Spleen (tissue), 11 donors: ENCODE results near the gene ADAMTSL3. TPM values are rescaled to one million over a fixed set of nuclear protein-coding genes. Genes with fewer than 3 reads are reported as not detected.

Experiments used
- DNase-seq: peaks from one replicate; pipeline ENCODE4 v3.0.0-alpha.2; 2020
- H3K27ac ChIP-seq, 8 donors: fragments of 200-600 bp; sonication (generic) in 7 of 8; 1 replicate in 4 of 8; 2 replicates in 4 of 8; pipeline versions ENCODE4 v1.5.0 to v1.8.0; 2016 to 2021; ENCODE audit warnings: inconsistent platforms in 4 of 8, mild to moderate bottlenecking in 4 of 8, moderate library complexity in 1 of 8
- H3K27me3 ChIP-seq, 7 donors: fragments of 200-600 bp; sonication (generic) in 6 of 7; replicated peaks in 1 of 7; 1 replicate in 4 of 7; 2 replicates in 3 of 7; pipeline versions ENCODE4 v1.5.0 to v1.8.0; 2016 to 2021; ENCODE audit warnings: inconsistent platforms in 3 of 7, mild to moderate bottlenecking in 1 of 7
- H3K36me3 ChIP-seq, 6 donors: fragments of 200-600 bp; sonication (generic) in 5 of 6; 1 replicate in 4 of 6; 2 replicates in 2 of 6; pipeline versions ENCODE4 v1.5.0 to v1.8.0; 2016 to 2021; ENCODE audit warnings: inconsistent platforms in 2 of 6
- H3K4me1 ChIP-seq, 6 donors: fragments of 200-600 bp; sonication (generic) in 5 of 6; 1 replicate in 3 of 6; 2 replicates in 3 of 6; pipeline versions ENCODE4 v1.5.0 to v1.8.0; 2016 to 2021; ENCODE audit warnings: inconsistent platforms in 3 of 6
- H3K4me3 ChIP-seq, 8 donors: fragments of 200-600 bp; sonication (generic) in 7 of 8; 1 replicate in 4 of 8; 2 replicates in 4 of 8; pipeline versions ENCODE4 v1.5.0 to v1.8.0; 2016 to 2021; ENCODE audit warnings: inconsistent platforms in 4 of 8, mild to moderate bottlenecking in 4 of 8, moderate library complexity in 2 of 8
- H3K9me3 ChIP-seq, 8 donors: fragments of 200-600 bp; sonication (generic) in 7 of 8; 1 replicate in 4 of 8; 2 replicates in 4 of 8; pipeline versions ENCODE4 v1.5.0 to v1.8.0; 2016 to 2021; ENCODE audit warnings: inconsistent platforms in 4 of 8
- POLR2A ChIP-seq, 3 donors: fragments of 450-650 bp; IDR thresholded peaks; one replicate each; pipeline ENCODE4 v1.5.1; 2017; ENCODE audit warnings: antibody characterized with exemption in 3 of 3, mild to moderate bottlenecking in 1 of 3
- POLR2AphosphoS5 ChIP-seq, 3 donors: sonication (generic); formaldehyde crosslinking; IDR thresholded peaks; one replicate each; pipeline ENCODE4 v1.5.1; 2017; ENCODE audit warnings: antibody characterized with exemption in 3 of 3
- WGBS, 5 donors: extraction: QIAGEN DNeasy Blood & Tissue Kit in 3 of 5; methylation state at CpG; one replicate each; pipeline versions ENCODE4 v1.1.5 to v1.1.7; 2013 to 2018; 5-methylcytosine and 5-hydroxymethylcytosine counted together
- intact Hi-C: fragments of 100-400 bp; cut with DNase I; formaldehyde crosslinking; loops from one replicate; pipeline ENCODE4 v1.15.0; 2023; ENCODE audit warnings: low total_unique reads
- polyA plus RNA-seq, 3 donors: library from polyadenylated mRNA; stranded (reverse); fragments of 200-250 nt; gene quantifications; one replicate each; pipeline ENCODE4 v1.2.1, GENCODE V29; 2013
- total RNA-seq, 7 donors: library from RNA; depleted of rRNA in 3 of 7; stranded (reverse); fragments of >200 nt in 3 of 7; fragmentation: NEBNext Ultra II Directional in 4 of 7; extraction: Animal tissue kit (Norgen Biotek cat#: 25700) in 4 of 7; gene quantifications; one replicate each; pipeline versions ENCODE4 v1.1.0 to v1.2.1, GENCODE V29; 2016 to 2021
- TF ChIP-seq, protein P1 (sequence below), 11 experiments: fragments of 200-600 bp in 7 of 11; fragments of 450-650 bp in 4 of 11; sonication (generic) in 4 of 11; IDR thresholded peaks in 8 of 11; conservative IDR thresholded peaks in 3 of 11; 1 replicate in 7 of 11; 2 replicates in 4 of 11; pipeline versions ENCODE4 v1.4.0 to v1.8.0; 2016 to 2021; ENCODE audit warnings: antibody characterized with exemption in 11 of 11, inconsistent platforms in 4 of 11, mild to moderate bottlenecking in 1 of 11
- donor health status: healthy with polysubstance abuse.
- donor health status: DM: no; HTN: no; CAD: no; lungs with moderate emphysema.
- donor health status: DM: no; HTN: no; CAD: no.
- donor health status: Bipolar disorder and iron deficiency.
- donor health status: healthy.
- donor health status: DM: no; HTN: no; CAD: no.
- donor health status: DM: yes; HTN: yes; CAD: no.

The ADAMTSL3 gene
- total and polyA plus RNA-seq, 10 donors, result 0.09 to 5.7 (median 2.9) TPM

GRCh38 chr15:83733206-83733605, 79.3 kb downstream of the ADAMTSL3 start:
- DNase-seq, result no peak
- no peak overlapping the region for H3K4me3 ChIP-seq
- no peak for TF ChIP-seq POLR2AphosphoS5 (IDR thresholded peaks at IDR 0.05)
- TF ChIP-seq, protein P1, sequence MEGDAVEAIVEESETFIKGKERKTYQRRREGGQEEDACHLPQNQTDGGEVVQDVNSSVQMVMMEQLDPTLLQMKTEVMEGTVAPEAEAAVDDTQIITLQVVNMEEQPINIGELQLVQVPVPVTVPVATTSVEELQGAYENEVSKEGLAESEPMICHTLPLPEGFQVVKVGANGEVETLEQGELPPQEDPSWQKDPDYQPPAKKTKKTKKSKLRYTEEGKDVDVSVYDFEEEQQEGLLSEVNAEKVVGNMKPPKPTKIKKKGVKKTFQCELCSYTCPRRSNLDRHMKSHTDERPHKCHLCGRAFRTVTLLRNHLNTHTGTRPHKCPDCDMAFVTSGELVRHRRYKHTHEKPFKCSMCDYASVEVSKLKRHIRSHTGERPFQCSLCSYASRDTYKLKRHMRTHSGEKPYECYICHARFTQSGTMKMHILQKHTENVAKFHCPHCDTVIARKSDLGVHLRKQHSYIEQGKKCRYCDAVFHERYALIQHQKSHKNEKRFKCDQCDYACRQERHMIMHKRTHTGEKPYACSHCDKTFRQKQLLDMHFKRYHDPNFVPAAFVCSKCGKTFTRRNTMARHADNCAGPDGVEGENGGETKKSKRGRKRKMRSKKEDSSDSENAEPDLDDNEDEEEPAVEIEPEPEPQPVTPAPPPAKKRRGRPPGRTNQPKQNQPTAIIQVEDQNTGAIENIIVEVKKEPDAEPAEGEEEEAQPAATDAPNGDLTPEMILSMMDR (IDR thresholded peaks at IDR 0.05 in 8 of 11, conservative IDR thresholded peaks at IDR 0.05 in 3 of 11), result no peak
- no peak for TF ChIP-seq POLR2A (IDR thresholded peaks at IDR 0.05)
- no peaks in the 10 kb centered on the region for H3K4me1 ChIP-seq
- intact Hi-C loops, result no loop called here
- H3K36me3 ChIP-seq, result no peaks in the 10 kb centered on the region
- no peak overlapping the region for H3K27ac ChIP-seq
- H3K9me3 ChIP-seq, result peaks cover 0 to 4% (median 0%) of the 10 kb centered on the region in 8 donors
- peaks cover 0 to 8% (median 0%) of the 10 kb centered on the region in 7 donors for H3K27me3 ChIP-seq
- WGBS, 5 donors, result 80 to 94% (median 84%) methylated on average over 2 of the region's 2 CpGs

DNA sequence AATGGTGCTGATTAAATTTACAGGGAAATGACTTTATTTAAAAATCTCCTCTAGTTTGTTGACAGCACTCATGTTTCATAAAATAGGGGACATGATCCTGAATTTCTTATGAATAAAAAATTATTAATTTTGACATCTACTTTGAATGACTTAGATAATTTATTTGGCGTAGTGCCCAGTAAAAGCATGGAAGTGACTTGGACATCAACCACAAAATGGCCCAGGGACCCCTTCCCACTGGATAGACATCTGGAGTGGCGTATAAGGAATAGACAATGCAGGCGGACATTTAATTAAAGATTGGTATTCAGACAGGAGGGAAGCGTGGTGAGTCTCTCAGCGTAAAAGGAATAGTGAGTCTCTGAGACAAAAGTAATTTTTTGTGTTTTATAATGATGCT, 79.8 kb downstream of the ADAMTSL3 start:
- TF ChIP-seq, protein P1 (IDR thresholded peaks at IDR 0.05 in 8 of 11, conservative IDR thresholded peaks at IDR 0.05 in 3 of 11), result no peak
- TF ChIP-seq POLR2A (IDR thresholded peaks at IDR 0.05) (no peak), POLR2AphosphoS5 (IDR thresholded peaks at IDR 0.05) (no peak)
- Histone ChIP-seq H3K27me3 (peaks cover 0 to 8% (median 0%) of the 10 kb centered on the region in 7 donors), H3K4me1 (no peaks in the 10 kb centered on the region), H3K36me3 (no peaks in the 10 kb centered on the region), H3K27ac (no peak overlapping the region), H3K4me3 (no peak overlapping the region), H3K9me3 (peaks cover 0 to 4% (median 0%) of the 10 kb centered on the region in 8 donors)
- no peak for DNase-seq
- 91 to 99% (median 95%) methylated on average over 5 of the region's 5 CpGs for WGBS, 5 donors
- intact Hi-C loops, result no loop called here

DNA sequence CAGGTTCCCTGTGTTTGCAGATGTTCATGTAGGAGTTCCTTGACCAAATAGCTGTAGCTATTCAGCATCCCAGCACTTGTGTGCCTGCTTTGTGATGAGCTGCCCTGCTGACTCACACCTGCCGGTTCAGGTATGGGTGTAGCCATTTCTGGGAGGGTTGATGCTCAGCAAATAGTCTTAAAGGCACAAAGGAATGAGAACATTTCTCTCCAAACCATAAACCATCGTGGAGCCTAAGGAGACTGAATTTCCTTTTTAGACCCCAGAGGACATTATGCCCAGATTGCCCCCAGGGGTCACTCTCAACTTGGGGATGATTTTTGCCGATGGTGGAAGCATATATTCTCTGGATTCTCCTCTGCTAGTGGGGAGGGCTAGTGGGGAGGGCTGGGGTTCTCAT, 80.6 kb downstream of the ADAMTSL3 start:
- Histone ChIP-seq H3K27ac (no peak overlapping the region), H3K27me3 (peaks cover 0 to 8% (median 0%) of the 10 kb centered on the region in 7 donors), H3K9me3 (peaks cover 0 to 4% (median 0%) of the 10 kb centered on the region in 8 donors), H3K4me1 (no peaks in the 10 kb centered on the region), H3K4me3 (no peak overlapping the region), H3K36me3 (no peaks in the 10 kb centered on the region)
- TF ChIP-seq POLR2AphosphoS5 (IDR thresholded peaks at IDR 0.05) (no peak), POLR2A (IDR thresholded peaks at IDR 0.05) (no peak)
- TF ChIP-seq, protein P1 (IDR thresholded peaks at IDR 0.05 in 8 of 11, conservative IDR thresholded peaks at IDR 0.05 in 3 of 11), result peak in 2 of 11 experiments; percentile 9 to 14
- intact Hi-C loops, result no loop called here
- DNase-seq, result no peak
- 35 to 70% (median 59%) methylated on average over 3 of the region's 3 CpGs for WGBS, 5 donors

DNA sequence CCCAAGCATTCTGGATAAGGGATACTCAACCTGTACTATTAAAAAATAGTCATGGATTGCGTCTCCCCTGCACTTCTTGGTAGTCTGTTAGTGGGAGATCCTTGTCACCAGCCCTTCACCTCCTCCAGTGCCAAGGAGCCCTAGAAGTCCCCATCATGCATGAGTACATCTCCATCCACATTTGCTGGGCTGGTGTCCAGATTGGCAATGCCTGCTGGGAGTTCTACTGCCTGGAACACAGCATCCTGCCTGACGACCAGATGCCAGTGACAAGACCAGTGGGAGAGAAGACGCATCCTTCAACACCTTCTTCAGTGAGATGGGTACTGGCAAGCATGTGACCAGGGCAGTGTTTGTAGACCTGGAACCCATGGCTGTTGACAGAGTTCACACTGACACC, 85.7 kb downstream of the ADAMTSL3 start:
- intact Hi-C loops, result no loop called here
- Histone ChIP-seq H3K27me3 (peaks cover 0 to 3% (median 0%) of the 10 kb centered on the region in 7 donors), H3K9me3 (no peaks in the 10 kb centered on the region), H3K4me3 (no peak overlapping the region), H3K4me1 (no peaks in the 10 kb centered on the region), H3K36me3 (no peaks in the 10 kb centered on the region), H3K27ac (no peak overlapping the region)
- DNase-seq, result no peak
- TF ChIP-seq POLR2AphosphoS5 (IDR thresholded peaks at IDR 0.05), result no peak
- TF ChIP-seq, protein P1 (IDR thresholded peaks at IDR 0.05 in 8 of 11, conservative IDR thresholded peaks at IDR 0.05 in 3 of 11), result no peak
- TF ChIP-seq POLR2A (IDR thresholded peaks at IDR 0.05), result no peak
- WGBS, 5 donors, result 52 to 87% (median 60%) methylated on average over 3 of the region's 3 CpGs
